ENCODE data around the gene FLT4. TPM values are rescaled to one million over a fixed set of nuclear protein-coding genes. Genes with fewer than 3 reads are reported as not detected.

The FLT4 gene
- polyA plus RNA-seq, 1 experiment: 0.27 TPM

DNA sequence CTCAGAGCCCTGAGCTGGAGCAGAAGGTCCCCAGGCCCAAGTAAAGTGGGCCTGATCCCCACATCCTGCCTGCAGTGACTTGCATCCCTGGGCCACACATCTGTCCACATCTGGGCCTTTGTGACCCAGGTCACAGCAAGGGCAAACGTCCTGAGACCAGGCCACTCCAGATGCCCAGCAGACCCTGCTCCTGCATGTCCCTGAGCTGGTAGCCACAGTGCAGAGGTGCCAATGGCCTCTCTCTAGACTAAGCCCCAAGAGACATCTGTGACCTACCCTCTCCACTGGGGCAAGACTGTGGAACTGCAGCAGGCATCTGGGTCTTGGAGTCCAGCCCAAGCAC is 2.5 kb downstream of the FLT4 start:
- ChIA-PET POLR2A (no interaction called here), CTCF (interaction anchor here (0.6 kb wide), 1 partner anchor 608 kb away, joined by 3 read pairs; no protein-coding TSS in a partner anchor)
- H3K4me3 ChIP-seq (ENCODE audit: low read depth, low read length): no peak overlapping the region
- H3K27me3 ChIP-seq (ENCODE audit: control insufficient read depth, insufficient read depth, low read length): peaks cover 13% of the 10 kb centered on the region
- no peak for DNase-seq (ENCODE audit: low read depth)
- TF ChIP-seq, protein P1, sequence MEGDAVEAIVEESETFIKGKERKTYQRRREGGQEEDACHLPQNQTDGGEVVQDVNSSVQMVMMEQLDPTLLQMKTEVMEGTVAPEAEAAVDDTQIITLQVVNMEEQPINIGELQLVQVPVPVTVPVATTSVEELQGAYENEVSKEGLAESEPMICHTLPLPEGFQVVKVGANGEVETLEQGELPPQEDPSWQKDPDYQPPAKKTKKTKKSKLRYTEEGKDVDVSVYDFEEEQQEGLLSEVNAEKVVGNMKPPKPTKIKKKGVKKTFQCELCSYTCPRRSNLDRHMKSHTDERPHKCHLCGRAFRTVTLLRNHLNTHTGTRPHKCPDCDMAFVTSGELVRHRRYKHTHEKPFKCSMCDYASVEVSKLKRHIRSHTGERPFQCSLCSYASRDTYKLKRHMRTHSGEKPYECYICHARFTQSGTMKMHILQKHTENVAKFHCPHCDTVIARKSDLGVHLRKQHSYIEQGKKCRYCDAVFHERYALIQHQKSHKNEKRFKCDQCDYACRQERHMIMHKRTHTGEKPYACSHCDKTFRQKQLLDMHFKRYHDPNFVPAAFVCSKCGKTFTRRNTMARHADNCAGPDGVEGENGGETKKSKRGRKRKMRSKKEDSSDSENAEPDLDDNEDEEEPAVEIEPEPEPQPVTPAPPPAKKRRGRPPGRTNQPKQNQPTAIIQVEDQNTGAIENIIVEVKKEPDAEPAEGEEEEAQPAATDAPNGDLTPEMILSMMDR (IDR thresholded peaks at IDR 0.05; ENCODE audit: insufficient read depth, low read depth, low read length): no peak
- no peaks in the 10 kb centered on the region for H3K36me3 ChIP-seq (ENCODE audit: control insufficient read depth, insufficient read depth, low read length)

DNA sequence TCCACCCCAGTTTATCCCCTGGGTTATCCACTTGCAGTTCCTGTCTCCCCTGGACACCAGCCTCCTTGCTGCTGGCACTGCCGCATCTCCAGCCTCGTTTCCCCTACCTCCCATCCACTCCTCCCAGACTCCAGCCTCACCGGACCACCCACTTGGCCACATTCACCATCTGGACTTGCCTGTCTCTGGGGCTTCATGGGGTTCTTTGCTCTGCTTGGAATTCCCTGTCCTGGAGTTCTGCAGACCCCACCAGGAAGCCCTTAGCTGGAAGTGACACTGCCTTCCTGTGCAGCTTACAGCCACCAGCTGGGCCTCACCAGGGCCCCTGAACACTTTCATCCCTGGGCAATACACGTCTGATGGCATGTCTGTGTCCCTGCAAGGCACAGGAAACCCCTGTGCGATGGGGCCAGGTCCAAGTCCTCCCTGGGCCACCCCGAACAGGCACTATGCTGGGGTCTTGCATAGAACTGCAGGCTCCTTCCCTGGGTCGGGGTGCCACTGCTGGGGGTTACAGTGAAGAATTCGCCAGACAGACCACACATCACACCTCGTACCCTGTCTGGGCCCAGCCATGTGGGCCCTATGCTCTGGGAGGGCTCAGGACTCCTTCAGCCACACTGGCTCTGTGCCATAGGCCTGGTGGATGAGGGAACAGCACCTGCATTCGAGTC is 3.0 kb downstream of the FLT4 start:
- POLR2A ChIA-PET: no interaction called here
- CTCF ChIA-PET: interaction anchor here (0.6 kb wide), 1 partner anchor 609 kb away, joined by 3 read pairs; no protein-coding TSS in a partner anchor
- peaks cover 13% of the 10 kb centered on the region for H3K27me3 ChIP-seq (ENCODE audit: control insufficient read depth, insufficient read depth, low read length)
- no peak for DNase-seq (ENCODE audit: low read depth)
- no peaks in the 10 kb centered on the region for H3K36me3 ChIP-seq (ENCODE audit: control insufficient read depth, insufficient read depth, low read length)
- no peak overlapping the region for H3K4me3 ChIP-seq (ENCODE audit: low read depth, low read length)
- TF ChIP-seq, protein P1 (IDR thresholded peaks at IDR 0.05; ENCODE audit: insufficient read depth, low read depth, low read length): no peak

DNA sequence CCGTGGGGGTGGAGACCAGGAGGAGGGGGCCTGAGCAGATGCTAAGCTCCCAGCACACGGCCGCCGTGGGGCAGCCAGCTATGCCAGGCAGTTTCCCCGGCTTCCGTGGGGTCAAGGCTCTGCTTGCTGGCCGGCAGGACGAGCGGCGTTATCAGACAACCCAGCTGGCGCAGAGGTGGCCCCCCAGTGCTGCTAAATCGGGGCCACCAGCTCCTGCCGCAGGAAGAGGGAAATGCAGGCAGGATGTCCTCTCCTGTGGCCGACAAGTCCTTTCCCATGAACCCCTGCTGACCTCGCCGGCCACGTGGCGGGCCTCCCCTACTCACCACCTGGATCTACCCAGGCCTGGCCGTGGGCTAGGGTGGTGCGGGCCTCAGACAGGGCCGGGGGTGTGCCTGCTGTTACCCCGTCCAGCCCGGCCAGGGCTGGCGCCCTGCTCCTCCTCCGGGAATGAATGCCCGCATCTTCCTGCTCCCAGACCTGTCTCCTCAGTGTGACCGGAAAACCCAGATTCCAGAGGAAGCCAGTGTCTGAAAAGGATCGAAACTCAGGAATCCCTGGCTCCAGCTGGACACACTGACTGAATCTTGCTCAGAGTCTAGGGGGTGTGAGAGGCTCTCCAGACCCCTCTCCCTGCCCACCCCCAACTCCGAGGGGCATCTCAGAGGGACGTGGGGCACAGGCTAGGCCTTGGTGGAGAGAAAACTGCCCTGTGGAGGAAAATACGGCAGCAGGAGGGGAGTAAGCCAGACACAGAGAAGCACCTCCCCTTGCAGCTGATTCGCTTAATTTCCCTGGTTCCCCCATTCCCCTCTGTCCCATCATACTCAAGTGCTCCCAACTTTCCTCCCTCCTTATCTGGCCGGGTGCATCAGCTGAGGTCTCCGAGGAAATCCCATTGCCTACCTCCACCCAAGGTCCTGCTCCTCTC is 3.9 kb downstream of the FLT4 start:
- POLR2A ChIA-PET: no interaction called here
- Histone ChIP-seq H3K36me3 (ENCODE audit: control insufficient read depth, insufficient read depth, low read length) (no peaks in the 10 kb centered on the region), H3K27me3 (ENCODE audit: control insufficient read depth, insufficient read depth, low read length) (peaks cover 13% of the 10 kb centered on the region), H3K4me3 (ENCODE audit: low read depth, low read length) (no peak overlapping the region)
- DNase-seq (ENCODE audit: low read depth): no peak
- TF ChIP-seq, protein P1 (IDR thresholded peaks at IDR 0.05; ENCODE audit: insufficient read depth, low read depth, low read length): no peak
- CTCF ChIA-PET: no interaction called here

DNA sequence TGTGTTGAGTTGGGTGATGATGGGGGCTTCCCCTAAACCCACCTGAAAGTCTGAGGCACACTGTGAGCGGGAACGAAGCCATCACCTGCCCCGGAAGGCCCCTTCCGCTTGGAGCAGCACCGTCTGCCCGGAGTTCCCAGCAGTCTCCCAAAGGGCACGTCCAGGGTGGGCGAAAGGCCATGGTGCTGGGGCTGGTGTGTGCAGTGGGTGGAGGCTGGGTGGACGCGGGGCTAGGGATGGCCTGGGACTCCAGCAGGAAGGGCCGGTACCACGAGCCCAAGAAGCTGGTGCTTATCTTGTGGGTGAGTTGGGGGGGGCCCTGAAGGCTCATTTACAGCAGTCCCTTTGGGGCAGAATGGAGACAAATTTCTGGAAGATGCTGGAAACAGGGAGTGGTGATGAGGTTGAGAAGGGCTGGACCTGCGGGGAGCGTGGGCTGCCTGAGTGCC is 4.6 kb downstream of the FLT4 start:
- no peak for DNase-seq (ENCODE audit: low read depth)
- H3K4me3 ChIP-seq (ENCODE audit: low read depth, low read length): no peak overlapping the region
- CTCF ChIA-PET: no interaction called here
- H3K27me3 ChIP-seq (ENCODE audit: control insufficient read depth, insufficient read depth, low read length): peaks cover 13% of the 10 kb centered on the region
- no peaks in the 10 kb centered on the region for H3K36me3 ChIP-seq (ENCODE audit: control insufficient read depth, insufficient read depth, low read length)
- POLR2A ChIA-PET: no interaction called here
- TF ChIP-seq, protein P1 (IDR thresholded peaks at IDR 0.05; ENCODE audit: insufficient read depth, low read depth, low read length): no peak

DNA sequence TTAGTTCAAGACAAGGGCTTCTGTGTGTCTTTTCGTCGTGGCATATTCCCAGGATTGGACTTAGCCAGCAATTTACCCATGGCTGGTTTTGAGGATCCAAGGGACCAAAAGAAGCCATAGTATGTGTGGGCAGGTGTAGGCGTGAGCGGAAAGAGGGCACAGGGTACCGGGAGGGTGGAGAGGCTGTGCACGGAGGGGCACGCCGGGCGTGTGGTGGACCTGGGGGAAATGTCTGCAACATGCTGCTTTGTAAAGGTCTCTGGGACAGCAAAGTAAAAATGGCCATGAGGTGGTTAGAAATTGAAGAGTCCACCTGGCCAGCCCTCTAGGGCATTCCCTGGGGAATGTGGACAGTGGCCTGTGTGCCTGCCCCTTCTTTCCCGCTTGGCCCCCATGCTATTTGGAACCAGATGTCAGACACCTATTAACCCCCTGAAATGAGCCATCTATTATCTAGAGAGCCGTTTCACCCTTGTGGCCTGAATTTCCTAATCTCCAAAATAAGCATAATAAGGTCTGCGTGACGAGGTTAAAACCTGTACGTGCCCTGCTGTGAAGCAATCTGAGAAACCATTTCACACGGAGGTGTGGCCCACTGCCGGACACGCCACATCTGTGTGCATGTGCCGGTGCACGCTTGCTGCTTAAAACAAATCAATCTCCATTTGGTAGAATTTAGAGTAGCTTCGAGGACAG is 5.1 kb downstream of the FLT4 start:
- no peak for DNase-seq (ENCODE audit: low read depth)
- Histone ChIP-seq H3K36me3 (ENCODE audit: control insufficient read depth, insufficient read depth, low read length) (no peaks in the 10 kb centered on the region), H3K27me3 (ENCODE audit: control insufficient read depth, insufficient read depth, low read length) (peaks cover 12% of the 10 kb centered on the region), H3K4me3 (ENCODE audit: low read depth, low read length) (no peak overlapping the region)
- ChIA-PET CTCF (no interaction called here), POLR2A (no interaction called here)
- TF ChIP-seq, protein P1 (IDR thresholded peaks at IDR 0.05; ENCODE audit: insufficient read depth, low read depth, low read length): no peak
